T-helper 2 cell (primary cell): Measurements from ENCODE around the gene POFUT1.
A peak's percentile ranks its signal among the peaks of the same experiment; 100 is the strongest.
"Not testable (repeated sequence)": the region's sequence is repeated elsewhere in the genome, so short reads cannot be mapped to it uniquely, and the experiment has no call there.

ENCODE experiments used
- DNase-seq, 5 experiments: peaks; one replicate each; pipeline versions ENCODE4 v3.0.0 to v3.0.0-alpha.2; 2012 to 2022

Gene POFUT1

GRCh38 chr20:32189691-32190615 lies 17.7 kb upstream of the POFUT1 start:
- peak in 4 of 5 experiments; percentile 17 to 62 (median 37) for DNase-seq

- no peak for DNase-seq
Observed at GRCh38 chr20:32190616-32191415, 16.9 kb upstream of the POFUT1 start.

- DNase-seq = no peak
Observed at GRCh38 chr20:32191422-32191821, 16.3 kb upstream of the POFUT1 start.

GRCh38 chr20:32191873-32192272 lies 15.8 kb upstream of the POFUT1 start:
- no peak for DNase-seq

- DNase-seq = no peak
Observed at GRCh38 chr20:32192698-32193097, 15.0 kb upstream of the POFUT1 start.

GRCh38 chr20:32193336-32193735 lies 14.3 kb upstream of the POFUT1 start:
- not testable (repeated sequence) for DNase-seq

- no peak for DNase-seq
Observed at GRCh38 chr20:32193996-32194395, 13.7 kb upstream of the POFUT1 start.

GRCh38 chr20:32195581-32195980 lies 12.1 kb upstream of the POFUT1 start:
- DNase-seq = no peak

- not testable (repeated sequence) for DNase-seq
Observed at GRCh38 chr20:32196613-32197012, 11.1 kb upstream of the POFUT1 start.

GRCh38 chr20:32197136-32197535 lies 10.5 kb upstream of the POFUT1 start:
- not testable (repeated sequence) for DNase-seq

- DNase-seq = no peak
Observed at GRCh38 chr20:32199006-32199405, 8.7 kb upstream of the POFUT1 start.

GRCh38 chr20:32201296-32201976 lies 6.2 kb upstream of the POFUT1 start:
- no peak for DNase-seq

- no peak for DNase-seq
Observed at GRCh38 chr20:32201977-32202363, 5.7 kb upstream of the POFUT1 start.

- peak in 1 of 5 experiments; percentile 54 for DNase-seq
Observed at GRCh38 chr20:32203356-32204204, 4.1 kb upstream of the POFUT1 start.

- DNase-seq = peak in 1 of 5 experiments; percentile 68
Observed at GRCh38 chr20:32204205-32205109, 3.2 kb upstream of the POFUT1 start.

GRCh38 chr20:32205110-32205842 lies 2.4 kb upstream of the POFUT1 start:
- no peak for DNase-seq

GRCh38 chr20:32205843-32206759 lies 1.6 kb upstream of the POFUT1 start:
- no peak for DNase-seq

GRCh38 chr20:32206760-32207625 lies 687 bp upstream of the POFUT1 start:
- peak in 1 of 5 experiments; percentile 13 for DNase-seq
